ENCODE data around the gene ARNT2.

ARNT2 gene

GRCh38 chr15:80536716-80537115, 132.5 kb downstream of the ARNT2 start:
- H3K27ac ChIP-seq: no peak overlapping the region
- TF ChIP-seq ZFX (IDR thresholded peaks at IDR 0.05; ENCODE audit: borderline replicate concordance): no peak
- TF ChIP-seq CTCF (IDR thresholded peaks at IDR 0.05): no peak

- TF ChIP-seq CTCF (IDR thresholded peaks at IDR 0.05): no peak
- no peak for TF ChIP-seq ZFX (IDR thresholded peaks at IDR 0.05; ENCODE audit: borderline replicate concordance)
- no peak overlapping the region for H3K27ac ChIP-seq
These were observed 140.9 kb downstream of the ARNT2 start for GRCh38 chr15:80545078-80545477.

- no peak overlapping the region for H3K27ac ChIP-seq
- no peak for TF ChIP-seq CTCF (IDR thresholded peaks at IDR 0.05)
- TF ChIP-seq ZFX (IDR thresholded peaks at IDR 0.05; ENCODE audit: borderline replicate concordance): no peak
These were observed 143.1 kb downstream of the ARNT2 start for GRCh38 chr15:80547264-80547663.

- no peak for TF ChIP-seq CTCF (IDR thresholded peaks at IDR 0.05)
- TF ChIP-seq ZFX (IDR thresholded peaks at IDR 0.05; ENCODE audit: borderline replicate concordance): no peak
- H3K27ac ChIP-seq: no peak overlapping the region
These were observed 145.0 kb downstream of the ARNT2 start for GRCh38 chr15:80549191-80549590.

- H3K27ac ChIP-seq: no peak overlapping the region
- TF ChIP-seq CTCF (IDR thresholded peaks at IDR 0.05) (no peak), ZFX (IDR thresholded peaks at IDR 0.05; ENCODE audit: borderline replicate concordance) (no peak)
These were observed 145.5 kb downstream of the ARNT2 start for GRCh38 chr15:80549654-80550053.

GRCh38 chr15:80550219-80550907, 146.2 kb downstream of the ARNT2 start:
- TF ChIP-seq ZFX (IDR thresholded peaks at IDR 0.05; ENCODE audit: borderline replicate concordance) (no peak), CTCF (IDR thresholded peaks at IDR 0.05) (no peak)
- H3K27ac ChIP-seq: no peak overlapping the region

- H3K27ac ChIP-seq: no peak overlapping the region
- TF ChIP-seq ZFX (IDR thresholded peaks at IDR 0.05; ENCODE audit: borderline replicate concordance): no peak
- TF ChIP-seq CTCF (IDR thresholded peaks at IDR 0.05): no peak
These were observed 146.7 kb downstream of the ARNT2 start for GRCh38 chr15:80550908-80551260.

Data from 22Rv1 (cell line).